ENCODE measurements around the gene PLPPR5.
"Not testable (repeated sequence)": the region's sequence is repeated elsewhere in the genome, so short reads cannot be mapped to it uniquely, and the experiment has no call there.

The PLPPR5 gene

DNA sequence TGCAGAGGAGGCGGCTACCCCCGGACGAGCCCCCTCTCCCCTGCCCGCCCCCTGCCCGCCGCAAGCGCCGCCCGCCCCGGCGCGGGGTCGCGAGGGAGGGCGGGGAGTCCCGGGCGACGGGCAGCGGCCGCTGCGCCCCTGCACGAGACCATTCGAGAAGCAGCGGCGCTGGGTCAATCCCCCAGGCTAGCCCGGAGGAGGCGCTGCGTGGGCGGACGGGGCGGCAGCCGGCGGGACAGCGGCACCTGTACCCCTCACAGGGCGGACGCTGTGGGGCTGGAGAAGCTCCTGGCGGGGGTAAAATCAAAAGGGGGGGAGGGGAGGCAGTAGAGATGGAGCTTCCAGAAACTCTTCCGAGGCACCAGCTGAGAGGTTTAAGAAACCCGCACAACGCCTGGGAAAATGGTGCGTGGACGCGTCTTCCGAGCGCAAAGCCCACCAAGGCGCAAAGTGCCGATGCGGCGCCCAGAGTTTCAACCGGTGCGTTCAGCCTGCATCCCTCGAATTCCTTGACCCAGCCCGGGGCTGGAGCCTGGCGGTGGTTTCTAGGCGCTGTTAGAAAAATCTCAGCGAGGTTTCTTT, at the start of gene PLPPR5:
Gene PLPPR5 (minus strand): TSS at position 1 of the 582 bp plus-strand sequence. CDS start 190 bp downstream, outside the sequence.
- peaks cover 81% of the 10 kb centered on the region for H3K27me3 Mint-ChIP-seq (ENCODE audit: low read depth)
- no peak within 1 kb of the TSS for H3K27ac Mint-ChIP-seq
- TF ChIP-seq, protein P1, sequence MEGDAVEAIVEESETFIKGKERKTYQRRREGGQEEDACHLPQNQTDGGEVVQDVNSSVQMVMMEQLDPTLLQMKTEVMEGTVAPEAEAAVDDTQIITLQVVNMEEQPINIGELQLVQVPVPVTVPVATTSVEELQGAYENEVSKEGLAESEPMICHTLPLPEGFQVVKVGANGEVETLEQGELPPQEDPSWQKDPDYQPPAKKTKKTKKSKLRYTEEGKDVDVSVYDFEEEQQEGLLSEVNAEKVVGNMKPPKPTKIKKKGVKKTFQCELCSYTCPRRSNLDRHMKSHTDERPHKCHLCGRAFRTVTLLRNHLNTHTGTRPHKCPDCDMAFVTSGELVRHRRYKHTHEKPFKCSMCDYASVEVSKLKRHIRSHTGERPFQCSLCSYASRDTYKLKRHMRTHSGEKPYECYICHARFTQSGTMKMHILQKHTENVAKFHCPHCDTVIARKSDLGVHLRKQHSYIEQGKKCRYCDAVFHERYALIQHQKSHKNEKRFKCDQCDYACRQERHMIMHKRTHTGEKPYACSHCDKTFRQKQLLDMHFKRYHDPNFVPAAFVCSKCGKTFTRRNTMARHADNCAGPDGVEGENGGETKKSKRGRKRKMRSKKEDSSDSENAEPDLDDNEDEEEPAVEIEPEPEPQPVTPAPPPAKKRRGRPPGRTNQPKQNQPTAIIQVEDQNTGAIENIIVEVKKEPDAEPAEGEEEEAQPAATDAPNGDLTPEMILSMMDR (IDR thresholded peaks at IDR 0.05; ENCODE audit: unreplicated experiment in 3 of 3), result peak in 1 of 3 experiments; percentile 11
- H3K4me3 Mint-ChIP-seq, result peak within 1 kb of the TSS; percentile 80 to 82 (median 80)
- no peaks in the 10 kb centered on the region for H3K36me3 Mint-ChIP-seq (ENCODE audit: low read depth)
- no peaks in the 10 kb centered on the region for H3K9me3 Mint-ChIP-seq
- H3K4me1 Mint-ChIP-seq, result peaks cover 6% of the 10 kb centered on the region

- Mint-ChIP-seq H3K27ac (no peak overlapping the region), H3K4me1 (no peaks in the 10 kb centered on the region), H3K4me3 (no peak overlapping the region), H3K27me3 (ENCODE audit: low read depth) (no peaks in the 10 kb centered on the region), H3K9me3 (no peaks in the 10 kb centered on the region), H3K36me3 (ENCODE audit: low read depth) (no peaks in the 10 kb centered on the region)
- TF ChIP-seq, protein P1 (IDR thresholded peaks at IDR 0.05; ENCODE audit: unreplicated experiment in 3 of 3), result no peak
These were observed 47.1 kb upstream of the PLPPR5 start for GRCh38 chr1:99051611-99052283.

GRCh38 chr1:99049745-99050144, 45.1 kb upstream of the PLPPR5 start:
- H3K27ac Mint-ChIP-seq, result no peak overlapping the region
- H3K27me3 Mint-ChIP-seq (ENCODE audit: low read depth), result no peaks in the 10 kb centered on the region
- TF ChIP-seq, protein P1 (IDR thresholded peaks at IDR 0.05; ENCODE audit: unreplicated experiment in 3 of 3), result no peak
- no peaks in the 10 kb centered on the region for H3K4me1 Mint-ChIP-seq
- no peaks in the 10 kb centered on the region for H3K36me3 Mint-ChIP-seq (ENCODE audit: low read depth)
- peaks cover 4% of the 10 kb centered on the region for H3K9me3 Mint-ChIP-seq
- no peak overlapping the region for H3K4me3 Mint-ChIP-seq

GRCh38 chr1:99036746-99037145, 32.1 kb upstream of the PLPPR5 start:
- not testable (repeated sequence) for H3K27me3 Mint-ChIP-seq (ENCODE audit: low read depth)

DNA sequence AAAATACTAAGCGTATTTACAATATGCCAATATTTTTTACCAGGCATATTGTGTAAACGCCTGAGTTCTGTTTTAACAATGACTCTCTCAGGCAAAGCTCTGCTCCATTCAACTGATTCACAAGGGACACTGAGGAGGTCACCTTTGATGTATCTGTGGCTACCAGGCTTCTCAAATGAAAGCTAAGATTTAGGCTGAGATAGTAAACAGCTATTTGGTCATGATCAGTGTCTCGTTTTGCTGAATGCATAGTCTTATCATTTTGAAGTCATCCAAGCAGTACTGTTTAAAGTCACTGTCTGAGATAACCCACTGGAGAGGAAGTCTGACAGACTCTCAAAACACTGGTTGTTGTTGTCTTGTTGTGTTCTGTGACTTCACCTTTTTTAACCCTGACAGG, 13.7 kb upstream of the PLPPR5 start:
- no peak overlapping the region for H3K27ac Mint-ChIP-seq
- no peak overlapping the region for H3K4me3 Mint-ChIP-seq
- no peaks in the 10 kb centered on the region for H3K36me3 Mint-ChIP-seq (ENCODE audit: low read depth)
- H3K4me1 Mint-ChIP-seq, result no peaks in the 10 kb centered on the region
- TF ChIP-seq, protein P1 (IDR thresholded peaks at IDR 0.05; ENCODE audit: unreplicated experiment in 3 of 3), result no peak
- peaks cover 4% of the 10 kb centered on the region for H3K27me3 Mint-ChIP-seq (ENCODE audit: low read depth)
- H3K9me3 Mint-ChIP-seq, result no peaks in the 10 kb centered on the region

More at GRCh38 chr1:99036746-99037145, 32.1 kb upstream of the PLPPR5 start:
- H3K4me3 Mint-ChIP-seq; H3K36me3 Mint-ChIP-seq (ENCODE audit: low read depth); H3K27ac Mint-ChIP-seq; H3K4me1 Mint-ChIP-seq: not testable (repeated sequence)
- H3K9me3 Mint-ChIP-seq, result peaks cover 36% of the 10 kb centered on the region

DNA sequence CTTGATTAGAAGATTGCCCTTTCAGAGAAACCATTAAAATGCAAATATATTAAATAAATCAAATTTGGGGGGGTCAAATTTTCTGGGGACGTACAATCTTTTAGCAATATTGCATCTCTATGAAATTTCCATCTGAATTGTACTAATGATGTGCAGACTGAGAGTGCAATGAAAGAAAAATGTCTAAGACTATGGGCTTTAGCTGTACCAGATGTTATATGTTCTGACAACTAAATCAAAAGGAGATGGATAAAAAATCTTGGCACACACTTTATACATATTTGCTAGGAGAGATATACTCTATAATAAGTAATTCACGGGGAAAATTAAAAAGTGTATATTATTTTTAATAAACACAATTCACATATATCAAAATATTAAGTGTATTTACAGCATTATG, 13.0 kb upstream of the PLPPR5 start:
- H3K9me3 Mint-ChIP-seq, result no peaks in the 10 kb centered on the region
- peaks cover 4% of the 10 kb centered on the region for H3K27me3 Mint-ChIP-seq (ENCODE audit: low read depth)
- no peaks in the 10 kb centered on the region for H3K36me3 Mint-ChIP-seq (ENCODE audit: low read depth)
- TF ChIP-seq, protein P1 (IDR thresholded peaks at IDR 0.05; ENCODE audit: unreplicated experiment in 3 of 3), result no peak
- H3K4me1 Mint-ChIP-seq, result no peaks in the 10 kb centered on the region
- H3K4me3 Mint-ChIP-seq, result no peak overlapping the region
- no peak overlapping the region for H3K27ac Mint-ChIP-seq

Data from nephron (organoid).